Measurements from ENCODE around the gene PLAC8L1.
A peak's percentile ranks its signal among the peaks of the same experiment; 100 is the strongest.

Gene PLAC8L1

DNA sequence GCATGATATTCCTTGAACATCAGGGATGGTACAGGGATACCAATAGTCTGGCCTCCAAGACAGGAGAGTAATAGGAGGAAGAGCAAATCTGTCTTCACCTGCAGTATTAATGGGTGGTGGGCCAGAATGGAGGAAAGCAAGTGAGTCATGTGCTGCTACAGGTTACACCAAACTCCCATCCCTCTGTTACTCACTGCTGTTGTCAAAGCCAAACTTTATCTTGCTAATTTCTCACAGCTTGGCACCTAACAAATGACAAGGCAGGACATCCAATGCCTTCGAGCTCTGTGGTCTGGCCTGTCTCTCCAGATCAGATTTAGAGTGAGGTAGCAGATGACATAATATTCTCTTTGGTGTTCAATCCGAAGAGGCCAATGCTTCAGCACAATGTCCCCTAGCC, 26.8 kb downstream of the PLAC8L1 start:
- DNase-seq = no peak

- no peak for DNase-seq
Observed at GRCh38 chr5:146076455-146076854, 28.9 kb downstream of the PLAC8L1 start.

DNA sequence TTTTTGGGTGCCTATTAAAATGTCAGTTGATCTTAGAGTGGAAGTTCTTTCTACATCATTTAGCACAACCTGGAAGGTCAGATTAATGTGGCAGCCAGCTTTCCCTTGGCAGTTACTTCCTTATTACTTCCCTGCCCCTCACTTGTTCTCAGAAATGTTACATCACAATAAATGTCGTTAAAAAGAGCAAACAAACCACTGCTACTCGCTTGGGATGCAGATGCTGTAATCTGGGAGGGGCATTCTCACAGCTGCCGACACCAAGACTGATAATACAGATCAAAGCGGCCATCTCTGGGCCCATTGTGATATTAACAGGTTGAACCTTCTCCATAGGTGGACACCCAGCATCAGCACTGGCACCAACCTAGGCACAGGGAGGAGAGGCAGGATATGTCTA, 29.3 kb downstream of the PLAC8L1 start:
- DNase-seq = no peak

- DNase-seq = no peak
Observed at GRCh38 chr5:146073239-146073900, 32.0 kb downstream of the PLAC8L1 start.

DNA sequence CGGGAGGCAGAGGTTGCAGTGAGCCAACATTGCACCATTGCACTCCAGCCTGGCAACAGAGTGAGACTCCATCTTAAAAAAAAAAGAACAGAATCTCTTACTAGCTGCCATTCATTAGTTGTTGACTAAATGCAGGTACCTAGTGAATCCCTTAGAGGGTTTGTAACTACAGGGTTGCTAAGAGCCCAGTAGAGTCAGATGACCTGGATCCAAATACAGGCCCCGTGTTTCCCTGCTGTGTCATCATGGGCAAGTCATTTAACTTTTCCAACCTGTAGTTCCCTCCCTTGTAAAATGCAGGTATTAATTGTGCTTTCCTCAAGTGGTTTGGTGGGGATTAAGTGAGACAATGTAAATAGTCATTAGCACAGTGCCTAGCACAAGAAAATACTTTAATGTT, 32.8 kb downstream of the PLAC8L1 start:
- DNase-seq = peak; percentile 19

- no peak for DNase-seq
Observed at GRCh38 chr5:146071171-146071570, 34.2 kb downstream of the PLAC8L1 start.

GRCh38 chr5:146070746-146071145, 34.6 kb downstream of the PLAC8L1 start:
- no peak for DNase-seq

- DNase-seq = no peak
Observed at GRCh38 chr5:146069780-146070099, 35.6 kb downstream of the PLAC8L1 start.

GRCh38 chr5:146068977-146069779, 36.2 kb downstream of the PLAC8L1 start:
- no peak for DNase-seq

DNA sequence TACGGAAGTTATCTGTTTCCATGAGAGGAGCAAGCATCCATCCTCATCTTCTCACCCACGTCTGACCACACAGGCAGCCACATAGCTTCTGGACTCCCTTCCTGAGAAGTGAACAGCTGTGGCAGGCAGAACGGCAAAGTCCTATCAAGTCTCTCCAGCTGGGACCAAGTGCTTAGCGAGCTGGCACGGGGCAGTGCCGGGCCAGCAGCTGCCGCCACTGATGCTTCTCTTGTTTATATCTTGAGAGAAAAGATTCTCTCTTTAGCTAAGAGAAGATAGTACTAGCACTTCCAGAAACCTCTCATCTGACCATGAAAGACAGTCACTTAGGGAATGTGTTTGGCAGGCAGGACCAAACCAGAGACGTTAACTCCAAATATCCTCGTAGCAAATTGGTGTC, 37.2 kb downstream of the PLAC8L1 start:
- no peak for DNase-seq

DNA sequence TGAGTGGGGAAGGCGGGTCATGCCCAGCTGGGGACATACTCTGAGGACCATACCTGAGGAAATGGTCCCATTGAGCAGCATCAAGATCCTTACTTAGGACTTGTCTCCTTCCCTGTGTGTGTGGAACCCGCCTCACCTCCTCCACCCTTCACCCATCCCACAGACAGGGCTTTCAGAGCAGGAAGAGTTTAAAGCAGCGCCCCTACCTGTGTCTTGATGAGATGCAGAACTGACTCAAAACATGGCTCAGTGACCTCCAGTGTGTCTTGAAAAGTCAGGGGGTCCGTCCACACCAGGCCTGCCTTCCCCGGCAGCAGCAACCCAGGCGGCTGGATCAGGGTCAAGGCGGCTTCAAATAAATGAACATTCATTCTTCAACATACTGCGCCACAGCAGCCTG, 38.4 kb downstream of the PLAC8L1 start:
- no peak for DNase-seq

DNA sequence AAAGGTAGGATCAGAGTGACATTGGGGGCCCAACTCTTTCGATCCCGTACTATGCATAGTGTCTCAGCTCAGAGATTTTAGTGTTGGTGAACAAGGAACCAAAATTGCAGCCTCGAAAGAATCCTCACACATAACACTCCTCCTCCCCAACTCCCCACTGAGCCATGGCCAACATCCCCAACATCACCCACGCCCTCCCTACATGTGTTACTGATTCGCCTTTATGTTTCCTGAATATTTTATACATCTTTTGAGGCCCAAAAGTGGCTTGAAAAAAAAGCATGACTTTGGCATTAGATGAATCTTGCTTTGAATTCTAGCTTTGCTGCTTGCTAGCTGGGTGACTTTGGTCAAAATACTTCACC, 45.2 kb downstream of the PLAC8L1 start:
- no peak for DNase-seq

GRCh38 chr5:146059460-146060220, 45.7 kb downstream of the PLAC8L1 start:
- DNase-seq = no peak

DNA sequence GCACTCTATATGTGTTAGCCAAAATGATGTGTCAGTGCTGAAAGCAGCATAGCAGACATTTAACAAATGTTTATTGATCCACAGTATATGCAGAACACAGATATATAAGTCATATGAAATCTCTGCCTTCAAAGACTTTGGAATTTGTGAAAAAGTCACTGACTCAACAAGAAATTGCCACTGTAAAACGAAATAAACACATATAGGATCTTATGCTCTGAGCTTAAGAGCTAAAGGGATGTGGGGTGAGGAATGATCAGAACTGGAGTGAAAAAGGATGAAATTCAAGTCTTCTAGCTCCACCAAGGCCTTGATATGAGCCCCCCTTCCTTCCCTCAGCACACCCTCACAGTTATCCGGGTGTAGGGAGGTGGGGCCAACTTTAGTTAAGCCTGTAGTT, 49.9 kb downstream of the PLAC8L1 start:
- DNase-seq = no peak

DNA sequence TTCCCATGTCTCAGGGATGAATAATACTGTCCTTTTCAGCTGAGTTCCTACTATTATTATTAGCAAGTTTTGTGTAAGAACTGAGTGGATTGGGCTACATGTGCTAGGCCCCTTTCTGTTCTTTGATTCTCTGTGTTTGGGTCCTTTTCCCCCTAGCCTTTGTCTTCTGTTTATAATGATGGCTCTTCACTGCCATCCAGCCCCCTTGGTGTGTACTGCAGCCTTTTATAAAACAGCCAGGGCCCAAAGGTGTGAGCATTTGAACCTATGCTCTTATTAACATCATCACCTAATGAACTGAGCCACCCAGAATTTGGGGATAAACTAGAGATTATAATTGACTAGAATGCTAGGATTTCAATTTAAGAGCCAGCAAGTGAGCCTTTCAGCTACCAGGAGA, 52.6 kb downstream of the PLAC8L1 start:
- DNase-seq = no peak

DNA sequence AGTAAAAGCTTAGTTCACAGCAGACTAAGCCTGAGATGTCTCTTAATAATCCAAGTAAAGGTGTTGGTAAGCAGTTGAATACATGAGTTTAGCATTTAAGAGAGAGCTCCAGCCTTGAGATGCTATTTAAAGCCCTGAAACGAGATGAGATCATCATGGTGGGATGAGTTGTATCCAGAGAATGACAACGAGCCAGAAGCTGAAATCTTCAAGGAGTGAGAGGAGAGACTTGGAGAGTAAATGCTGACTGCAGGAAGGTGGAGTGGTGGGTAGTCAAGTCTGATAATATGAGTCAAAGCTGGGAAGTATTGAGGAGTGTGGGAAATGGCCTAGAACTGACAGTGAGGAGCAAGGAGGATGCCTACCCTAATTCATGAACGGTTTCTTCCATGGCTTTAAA, 53.7 kb downstream of the PLAC8L1 start:
- no peak for DNase-seq

- no peak for DNase-seq
Observed at GRCh38 chr5:146050086-146050485, 55.3 kb downstream of the PLAC8L1 start.

GRCh38 chr5:146049704-146050026, 55.7 kb downstream of the PLAC8L1 start:
- no peak for DNase-seq

DNA sequence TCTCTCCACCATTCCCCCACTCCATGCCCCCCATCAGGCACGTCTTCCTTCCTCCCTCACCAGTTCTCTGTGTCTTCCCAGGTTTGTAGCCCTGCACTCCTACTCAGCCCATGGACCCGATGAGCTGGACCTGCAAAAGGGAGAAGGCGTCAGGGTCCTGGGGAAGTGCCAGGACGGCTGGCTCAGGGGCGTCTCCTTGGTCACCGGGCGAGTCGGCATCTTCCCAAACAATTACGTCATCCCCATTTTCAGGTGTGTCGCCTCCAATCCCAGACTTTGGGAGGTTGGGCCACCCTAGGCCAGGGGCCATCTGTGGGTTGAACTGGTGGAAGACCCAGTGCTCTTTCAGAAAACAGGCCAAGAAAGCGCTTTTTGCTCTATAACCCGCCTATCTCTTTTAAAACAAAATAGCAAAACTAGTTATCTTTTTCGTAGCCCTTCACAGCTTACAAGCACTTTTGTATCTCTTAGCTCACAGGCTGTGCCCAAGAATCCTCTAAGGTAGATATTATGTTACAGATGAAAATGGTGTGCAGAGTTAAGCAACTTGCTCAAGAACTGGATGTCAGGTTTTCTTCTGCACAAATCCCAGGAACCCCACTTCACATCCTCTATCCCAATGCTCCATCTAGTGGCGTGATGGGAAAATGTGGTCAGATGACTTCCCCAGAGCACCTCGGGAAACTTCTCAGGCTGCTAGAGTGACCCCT, 56.2 kb downstream of the PLAC8L1 start:
- DNase-seq = no peak

GRCh38 chr5:146047396-146047795, 58.0 kb downstream of the PLAC8L1 start:
- no peak for DNase-seq

GRCh38 chr5:146043722-146044121, 61.7 kb downstream of the PLAC8L1 start:
- no peak for DNase-seq

DNA sequence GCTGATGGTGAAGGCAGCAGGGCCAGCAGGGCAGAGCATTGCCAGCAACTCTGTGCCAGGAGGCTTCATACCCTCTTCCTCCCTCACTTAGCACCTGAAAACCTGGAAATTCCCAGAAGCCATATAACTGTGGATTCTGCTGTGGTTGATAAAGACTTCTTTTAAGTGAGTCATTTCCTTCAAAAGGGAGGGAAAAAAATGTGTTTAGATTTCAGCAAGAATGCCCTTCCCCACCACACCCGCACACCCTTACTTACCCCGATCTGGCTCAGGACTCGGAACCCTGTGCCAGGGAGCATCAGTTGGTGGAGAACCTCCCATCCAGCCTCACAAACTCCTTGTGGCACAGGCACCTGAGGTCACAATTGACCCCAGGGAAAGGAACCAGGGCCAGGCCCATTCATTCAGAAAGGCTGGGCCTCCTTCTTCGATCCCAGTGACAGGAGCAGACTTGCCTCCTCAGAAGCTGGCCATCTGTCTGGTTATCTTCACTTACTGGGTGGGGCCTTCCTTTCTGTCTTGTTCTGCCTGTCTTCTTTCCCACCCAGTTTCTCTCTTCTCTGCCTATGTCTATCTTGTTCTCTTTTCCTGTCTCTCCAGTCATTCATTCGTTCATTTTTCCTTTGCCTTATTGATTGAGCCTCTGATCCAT, 62.6 kb downstream of the PLAC8L1 start:
- no peak for DNase-seq

DNA sequence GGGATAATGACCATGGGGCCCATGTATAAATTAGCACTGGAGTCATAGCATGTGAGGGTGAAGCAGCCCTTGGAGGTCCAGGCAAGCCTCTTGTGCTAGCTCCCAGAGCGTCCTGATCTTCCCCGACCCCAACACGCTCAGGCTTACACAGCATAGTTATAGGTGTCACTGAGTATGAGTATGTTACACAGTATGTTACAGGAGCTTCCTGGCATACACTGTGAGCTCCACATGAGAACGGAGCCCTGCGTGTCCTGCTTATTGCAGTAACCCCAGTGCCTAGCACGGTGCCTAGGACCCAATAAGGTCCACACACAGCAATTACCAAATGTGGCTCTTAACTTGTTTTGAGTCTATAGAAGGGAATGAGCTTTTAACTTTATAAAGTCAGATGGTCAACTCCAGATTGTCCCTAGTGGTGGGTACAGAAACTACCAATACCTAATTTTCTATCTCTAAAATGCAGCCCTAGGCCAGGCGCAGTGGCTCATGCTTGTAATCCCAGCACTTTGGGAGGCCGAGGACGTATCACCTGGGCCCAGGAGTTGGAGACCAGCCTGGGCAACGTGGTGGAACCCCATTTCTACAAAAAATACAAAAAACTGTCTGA, 64.1 kb downstream of the PLAC8L1 start:
- no peak for DNase-seq
